HG02571 (cell line): ENCODE results near the gene CPNE2.
"Not testable (repeated sequence)": the region's sequence is repeated elsewhere in the genome, so short reads cannot be mapped to it uniquely, and the experiment has no call there.

Experiments
- ATAC-seq: cut with Tn5 transposase; IDR thresholded peaks from one replicate; pipeline ENCODE4 v1.9.1; 2021; ENCODE audit warnings: mild to moderate bottlenecking, moderate library complexity; ENCODE audit not compliant: unreplicated experiment

Gene CPNE2

GRCh38 chr16:57069635-57070370, 22.6 kb upstream of the CPNE2 start:
- ATAC-seq, result no peak

DNA sequence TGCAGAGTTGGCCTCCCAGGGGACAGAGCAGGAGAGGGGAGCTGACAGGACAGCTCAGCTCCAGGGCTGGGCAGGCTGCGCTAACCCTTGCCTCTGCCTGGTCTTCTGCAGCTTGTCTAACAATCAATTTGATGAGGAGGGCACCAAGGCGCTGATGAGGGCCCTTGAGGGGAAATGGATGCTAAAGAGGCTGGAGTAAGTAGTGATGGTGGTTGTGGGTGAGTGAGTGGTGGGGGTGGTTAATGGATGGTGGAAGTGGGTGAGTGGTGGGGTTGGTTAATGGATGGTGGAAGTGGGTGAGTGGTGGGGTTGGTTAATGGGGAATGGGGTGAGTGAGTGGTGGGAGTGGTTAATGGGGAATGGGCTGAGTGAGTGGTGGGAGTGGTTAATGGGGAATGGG, 22.0 kb upstream of the CPNE2 start:
- no peak for ATAC-seq

GRCh38 chr16:57071081-57071732, 21.2 kb upstream of the CPNE2 start:
- not testable (repeated sequence) for ATAC-seq

DNA sequence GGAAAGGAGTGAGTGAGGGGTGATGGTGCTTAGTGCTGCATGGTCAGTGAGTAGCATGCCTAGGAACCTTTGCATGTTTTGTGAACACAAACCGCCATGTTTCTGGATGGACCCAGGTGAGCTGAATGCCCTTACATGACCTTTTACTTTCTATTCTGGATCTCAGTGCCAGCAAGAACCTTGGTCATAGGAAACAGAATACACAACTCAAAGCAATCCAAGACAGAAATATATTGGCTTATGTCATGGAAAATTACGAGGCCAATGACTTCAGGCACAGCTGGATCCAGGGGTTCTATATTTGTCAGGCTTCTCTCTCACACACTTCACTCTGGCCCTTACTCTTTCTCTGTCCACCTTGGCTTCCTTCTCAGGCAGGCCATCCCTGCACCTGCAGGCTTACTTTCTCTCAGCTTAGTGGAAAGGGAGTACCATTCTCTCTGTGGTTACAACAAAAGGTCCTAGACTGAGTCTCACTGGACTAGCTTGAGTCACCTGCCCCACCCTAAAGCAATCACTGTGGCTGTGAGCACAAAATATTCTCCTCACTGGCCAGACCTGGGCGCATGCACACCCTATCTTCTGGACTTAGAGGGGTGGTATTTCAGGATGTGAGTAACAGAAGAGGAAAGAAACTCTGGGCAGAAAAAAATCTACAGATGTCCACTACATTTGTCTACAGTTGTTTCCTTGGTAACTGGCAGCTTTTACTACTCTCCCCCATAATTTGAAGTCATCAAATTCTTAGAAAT, 20.4 kb upstream of the CPNE2 start:
- ATAC-seq, result no peak

DNA sequence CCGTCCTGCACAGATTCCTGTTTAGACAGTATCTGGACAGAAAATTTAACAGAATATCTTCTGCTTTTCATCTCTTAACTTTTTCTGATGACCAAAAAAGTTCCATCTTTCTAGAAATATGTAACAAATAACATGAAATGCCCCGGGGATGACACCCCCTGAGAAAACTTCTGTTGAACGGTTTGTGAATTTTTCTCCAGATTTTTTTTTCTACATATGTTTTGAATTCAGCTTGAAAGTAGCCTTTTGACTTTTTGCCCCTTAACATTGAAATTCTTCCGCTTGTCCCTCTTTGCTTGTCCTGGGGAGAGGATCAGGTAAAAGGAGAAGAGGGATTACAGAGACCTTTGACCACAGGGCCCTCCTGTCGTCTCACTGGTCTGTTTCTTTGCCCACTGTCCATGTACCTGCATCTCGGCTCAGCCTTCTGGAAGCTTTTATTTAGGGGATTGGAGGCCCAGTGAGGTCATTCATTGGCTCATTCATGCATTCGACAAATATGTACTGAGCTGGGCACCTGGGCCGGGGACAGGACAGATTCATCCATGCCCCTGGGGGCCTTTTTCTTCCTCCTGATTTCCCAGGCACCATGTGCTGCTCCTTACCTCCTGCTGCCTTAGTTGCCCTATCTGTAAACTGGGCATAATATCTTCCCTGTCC, 19.6 kb upstream of the CPNE2 start:
- no peak for ATAC-seq

GRCh38 chr16:57077714-57078113, 14.7 kb upstream of the CPNE2 start:
- ATAC-seq, result no peak

DNA sequence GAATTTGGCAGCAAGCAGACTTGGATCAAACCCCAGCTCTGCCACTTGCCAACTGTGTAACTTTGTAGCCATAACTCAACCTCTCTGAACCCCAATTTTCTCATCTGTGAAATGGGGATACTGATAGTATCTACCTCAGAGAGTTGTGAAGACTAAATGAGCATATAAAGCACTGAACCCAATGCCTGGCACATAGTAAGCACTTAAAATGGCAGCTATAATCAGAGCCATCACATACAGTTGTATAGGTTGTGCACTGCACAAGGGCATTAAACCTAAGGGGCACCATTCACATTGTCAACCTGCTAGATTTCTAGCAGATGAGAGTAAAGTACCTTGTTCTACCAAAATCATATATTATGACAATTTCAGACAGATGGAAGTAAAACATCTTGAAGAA, 10.6 kb upstream of the CPNE2 start:
- no peak for ATAC-seq

GRCh38 chr16:57082664-57083063, 9.7 kb upstream of the CPNE2 start:
- no peak for ATAC-seq

DNA sequence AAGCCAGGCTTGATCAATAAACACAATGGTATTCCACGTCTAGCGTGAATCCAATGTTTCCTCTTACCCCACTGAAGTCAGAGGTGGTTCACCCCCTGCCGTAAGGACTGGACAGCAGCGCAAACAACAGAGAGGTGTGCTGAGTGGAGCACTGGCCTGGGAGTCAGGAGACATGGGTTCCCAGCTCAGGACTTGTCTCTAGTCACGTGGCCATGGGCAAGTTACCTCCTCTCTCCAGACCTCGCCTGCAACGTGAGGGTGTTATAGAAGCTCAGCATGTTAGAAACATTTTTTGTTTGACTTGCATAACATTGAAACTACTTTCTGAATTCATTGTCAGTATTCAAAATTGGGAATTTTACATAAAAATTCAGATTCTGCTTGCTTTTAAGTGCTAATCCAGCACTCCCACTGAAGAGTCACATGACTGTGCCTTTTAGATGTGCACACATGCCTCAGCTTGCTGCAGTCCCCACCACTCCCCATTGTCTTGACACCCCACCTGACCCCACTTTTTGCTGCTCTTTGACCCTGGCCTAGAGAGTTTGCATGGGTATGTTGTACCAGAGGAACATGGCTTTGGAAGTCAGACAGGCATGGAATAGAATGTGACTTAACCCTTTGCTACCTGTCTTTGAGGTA, 8.8 kb upstream of the CPNE2 start:
- ATAC-seq, result no peak

DNA sequence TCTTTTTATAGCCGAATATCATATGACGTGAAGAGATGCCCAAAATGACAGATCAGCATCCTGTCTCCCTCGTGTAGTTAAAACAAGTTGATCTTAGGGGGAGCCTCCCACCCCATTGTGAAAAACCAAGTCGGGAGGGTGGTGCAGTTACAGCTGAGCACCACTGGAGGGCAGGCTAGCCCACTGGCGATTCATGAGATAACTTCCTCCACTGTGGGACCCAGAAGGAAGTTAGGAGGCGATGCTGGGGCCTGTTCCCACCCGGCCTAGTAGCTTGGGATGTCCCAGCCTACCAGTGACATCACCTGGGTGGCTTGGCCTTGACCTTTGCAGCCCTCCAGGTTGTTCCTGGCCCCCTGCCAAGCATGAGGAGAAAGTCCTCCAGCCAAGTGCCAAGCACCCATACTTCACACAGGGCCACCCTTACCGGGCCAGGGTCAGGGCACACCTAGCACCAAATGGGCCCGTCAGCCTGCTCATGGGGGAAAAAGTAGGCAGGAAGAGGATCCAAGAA, 8.1 kb upstream of the CPNE2 start:
- no peak for ATAC-seq

DNA sequence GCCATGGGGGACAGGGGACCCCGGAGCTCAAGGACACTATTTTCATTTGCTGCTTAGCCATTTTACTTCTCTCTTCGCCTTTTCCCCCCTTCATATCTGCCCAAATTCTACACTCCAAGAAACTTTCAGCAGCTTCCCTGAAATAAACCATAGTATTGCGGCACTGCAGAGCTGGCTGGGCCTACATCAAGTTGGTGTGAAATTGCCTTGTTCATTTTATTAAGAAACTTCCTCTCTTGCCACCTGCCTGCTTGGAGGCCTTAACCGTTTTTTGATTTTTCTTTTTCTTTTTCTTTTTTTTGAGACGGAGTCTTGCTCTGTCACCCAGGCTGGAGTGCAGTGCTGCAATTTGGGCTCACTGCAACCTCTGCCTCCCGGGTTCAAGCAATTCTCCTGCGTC, 7.4 kb upstream of the CPNE2 start:
- no peak for ATAC-seq

- no peak for ATAC-seq
Observed at GRCh38 chr16:57087003-57087402, 5.4 kb upstream of the CPNE2 start.

DNA sequence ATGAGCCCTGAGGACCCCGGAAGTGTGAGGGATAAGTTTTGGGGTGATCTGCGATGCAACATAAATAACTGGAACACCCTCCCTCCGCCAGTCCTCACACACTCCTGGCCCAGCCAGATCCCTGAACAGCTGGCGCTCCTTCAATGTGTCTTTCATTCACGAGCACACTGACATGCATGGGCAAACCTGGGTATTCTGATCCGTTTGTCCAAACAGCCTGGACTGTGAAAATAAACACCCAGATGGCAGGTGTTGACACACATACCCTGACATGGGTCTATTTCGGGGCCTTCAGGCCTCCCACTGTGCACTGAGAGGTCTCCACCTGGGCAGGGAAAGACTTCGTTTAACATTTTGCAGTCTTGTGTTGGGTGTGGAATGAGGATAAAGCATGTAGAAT, 3.0 kb upstream of the CPNE2 start:
- ATAC-seq, result no peak

GRCh38 chr16:57091200-57091974, 996 bp upstream of the CPNE2 start:
- no peak for ATAC-seq

- ATAC-seq, result no peak
Observed at GRCh38 chr16:57092786-57093411, 516 bp downstream of the CPNE2 start.

DNA sequence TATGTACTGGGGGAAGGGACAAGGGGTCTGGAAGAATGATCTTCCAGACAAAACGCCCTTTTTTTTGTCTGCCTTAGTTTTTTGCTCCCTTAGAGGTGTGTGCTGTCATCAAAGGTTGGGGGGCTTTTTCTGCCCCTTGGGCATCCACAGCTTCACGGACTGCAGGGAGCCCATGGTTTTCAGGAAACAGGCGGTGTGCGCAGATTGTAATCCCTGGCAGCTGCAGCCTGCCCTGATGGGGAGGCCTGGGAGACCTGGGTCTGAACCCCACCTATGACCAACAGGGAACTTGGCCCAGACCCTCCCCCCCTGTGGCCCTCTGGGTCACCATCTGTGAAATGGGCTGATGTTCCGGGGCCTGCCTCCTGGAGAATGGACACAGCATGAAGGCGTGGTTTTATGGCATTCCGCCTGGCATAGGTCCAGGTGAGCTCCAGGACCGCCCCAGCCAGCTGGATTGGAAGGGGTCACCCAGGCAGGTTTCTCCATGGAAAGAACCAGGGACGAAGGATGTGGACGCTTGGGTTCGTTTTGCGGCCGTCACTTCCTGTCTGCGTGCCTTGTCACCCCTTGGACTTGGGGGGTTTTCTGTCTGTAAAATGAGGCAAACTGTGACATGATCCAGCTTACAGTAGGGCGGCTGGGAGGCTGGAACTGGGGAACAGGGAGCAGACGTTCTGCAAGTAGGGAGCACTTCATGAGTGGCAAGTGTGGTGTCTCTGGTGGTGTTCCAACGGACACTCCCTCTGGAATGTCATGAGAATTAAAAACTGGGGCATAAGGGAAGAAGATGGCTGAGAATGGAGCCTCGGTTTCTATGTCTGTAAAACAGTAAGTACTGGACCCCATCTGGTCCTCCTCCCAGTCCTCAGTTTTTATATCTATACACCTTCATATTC, 1.5 kb downstream of the CPNE2 start:
- ATAC-seq, result no peak

DNA sequence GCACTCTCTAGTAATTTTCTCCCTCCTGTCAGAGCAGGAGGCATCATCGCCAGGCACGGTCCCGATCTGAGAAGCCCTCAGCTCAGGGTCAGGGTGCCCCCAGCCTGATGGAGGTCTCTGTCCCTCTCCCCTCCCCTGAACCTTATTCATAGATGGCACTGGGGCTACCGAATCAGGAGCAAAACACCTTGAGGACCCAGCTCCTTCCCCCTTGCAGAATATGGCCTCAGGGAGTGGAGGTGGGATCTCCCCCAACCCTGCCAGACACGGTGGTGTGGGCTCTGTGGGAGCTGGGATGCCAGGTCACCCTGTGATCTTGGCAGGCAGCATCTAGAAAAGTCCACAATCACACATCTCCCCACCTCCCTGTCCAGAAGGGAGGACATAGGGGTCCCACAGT, 2.5 kb downstream of the CPNE2 start:
- ATAC-seq, result no peak

GRCh38 chr16:57096192-57096591, 3.8 kb downstream of the CPNE2 start:
- no peak for ATAC-seq

GRCh38 chr16:57096793-57097192, 4.4 kb downstream of the CPNE2 start:
- ATAC-seq, result no peak
